ENCODE results near the gene AGL. TPM values are rescaled to one million over a fixed set of nuclear protein-coding genes. Genes with fewer than 3 reads are reported as not detected.
A peak's percentile ranks its signal among the peaks of the same experiment; 100 is the strongest.
"Not testable (repeated sequence)": the region's sequence is repeated elsewhere in the genome, so short reads cannot be mapped to it uniquely, and the experiment has no call there.

Gene AGL
- total and polyA plus RNA-seq, 10 donors = 6.3 to 28.1 (median 18.1) TPM

DNA sequence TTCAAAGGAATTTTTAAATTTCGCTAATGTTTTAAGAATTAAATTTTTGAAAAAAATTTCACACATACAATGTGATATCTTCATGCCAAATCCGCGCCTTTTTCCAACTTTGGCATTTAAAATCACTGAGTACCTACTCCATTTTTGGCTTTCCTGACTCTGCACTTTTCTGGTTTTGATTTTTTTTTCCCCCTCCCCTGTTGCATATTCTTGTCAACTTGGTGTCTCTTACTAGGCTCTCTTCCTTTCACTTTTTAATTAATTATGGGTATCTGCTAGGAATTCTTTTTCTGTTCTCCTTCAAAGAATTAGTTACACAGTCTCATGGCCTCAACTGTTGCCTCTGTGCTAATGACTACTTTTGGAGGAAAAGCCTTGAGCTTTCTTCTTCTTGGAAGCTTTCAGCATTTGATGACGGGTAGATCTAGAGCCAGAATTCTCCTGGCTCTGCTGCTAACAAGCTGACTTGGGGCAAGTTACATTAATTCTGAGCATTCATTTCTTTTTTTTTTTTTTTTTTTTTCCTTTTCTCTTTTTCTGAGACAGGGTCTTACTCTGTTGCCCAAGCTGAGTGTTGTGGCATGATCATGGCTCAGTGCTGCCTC lies 1.8 kb downstream of the AGL start:
- DNase-seq = no peak
- intact Hi-C loops (cut with DNase I; ENCODE audit: low total_unique reads) = no loop called here
- Histone ChIP-seq H3K27me3 (replicated peaks in 1 of 7) (no peaks in the 10 kb centered on the region), H3K9me3 (no peaks in the 10 kb centered on the region), H3K4me1 (peaks cover 7 to 44% (median 26%) of the 10 kb centered on the region in 6 donors), H3K27ac (no peak overlapping the region), H3K4me3 (peak overlapping the region in 1 of 8 donors; percentile 95), H3K36me3 (peaks cover 0 to 38% (median 6%) of the 10 kb centered on the region in 6 donors)
- TF ChIP-seq, protein P1, sequence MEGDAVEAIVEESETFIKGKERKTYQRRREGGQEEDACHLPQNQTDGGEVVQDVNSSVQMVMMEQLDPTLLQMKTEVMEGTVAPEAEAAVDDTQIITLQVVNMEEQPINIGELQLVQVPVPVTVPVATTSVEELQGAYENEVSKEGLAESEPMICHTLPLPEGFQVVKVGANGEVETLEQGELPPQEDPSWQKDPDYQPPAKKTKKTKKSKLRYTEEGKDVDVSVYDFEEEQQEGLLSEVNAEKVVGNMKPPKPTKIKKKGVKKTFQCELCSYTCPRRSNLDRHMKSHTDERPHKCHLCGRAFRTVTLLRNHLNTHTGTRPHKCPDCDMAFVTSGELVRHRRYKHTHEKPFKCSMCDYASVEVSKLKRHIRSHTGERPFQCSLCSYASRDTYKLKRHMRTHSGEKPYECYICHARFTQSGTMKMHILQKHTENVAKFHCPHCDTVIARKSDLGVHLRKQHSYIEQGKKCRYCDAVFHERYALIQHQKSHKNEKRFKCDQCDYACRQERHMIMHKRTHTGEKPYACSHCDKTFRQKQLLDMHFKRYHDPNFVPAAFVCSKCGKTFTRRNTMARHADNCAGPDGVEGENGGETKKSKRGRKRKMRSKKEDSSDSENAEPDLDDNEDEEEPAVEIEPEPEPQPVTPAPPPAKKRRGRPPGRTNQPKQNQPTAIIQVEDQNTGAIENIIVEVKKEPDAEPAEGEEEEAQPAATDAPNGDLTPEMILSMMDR (IDR thresholded peaks at IDR 0.05 in 8 of 11, conservative IDR thresholded peaks at IDR 0.05 in 3 of 11) = no peak
- no peak for TF ChIP-seq POLR2AphosphoS5 (IDR thresholded peaks at IDR 0.05)
- no peak for TF ChIP-seq POLR2A (IDR thresholded peaks at IDR 0.05)
- 89 to 93% (median 89%) methylated on average over 4 of the region's 4 CpGs for WGBS, 5 donors

DNA sequence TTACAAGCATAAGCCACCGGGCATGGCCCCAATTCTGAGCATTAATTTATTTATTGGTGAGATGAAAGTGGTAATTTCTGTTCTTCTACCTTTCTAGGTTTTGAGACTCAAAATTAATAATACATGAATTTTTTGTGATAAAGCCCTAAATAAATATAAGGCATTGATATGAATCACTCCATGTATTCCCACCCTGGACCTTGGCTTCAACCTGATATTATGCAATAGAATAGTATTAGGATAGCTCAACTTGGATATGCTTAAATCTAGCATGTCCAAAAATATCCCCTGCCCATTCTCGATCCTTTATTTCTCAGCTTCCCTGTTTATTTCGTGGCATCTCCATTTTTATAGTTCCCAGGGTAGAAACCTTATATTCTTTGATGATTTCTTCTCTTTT lies 2.5 kb downstream of the AGL start:
- WGBS, 5 donors = 94 to 98% (median 97%) methylated on average over 3 of the region's 3 CpGs
- Histone ChIP-seq H3K27ac (no peak overlapping the region), H3K4me1 (peaks cover 7 to 44% (median 26%) of the 10 kb centered on the region in 6 donors), H3K9me3 (no peaks in the 10 kb centered on the region), H3K36me3 (peaks cover 0 to 42% (median 6%) of the 10 kb centered on the region in 6 donors), H3K27me3 (replicated peaks in 1 of 7) (no peaks in the 10 kb centered on the region), H3K4me3 (no peak overlapping the region)
- TF ChIP-seq, protein P1 (IDR thresholded peaks at IDR 0.05 in 8 of 11, conservative IDR thresholded peaks at IDR 0.05 in 3 of 11) = no peak
- no peak for TF ChIP-seq POLR2AphosphoS5 (IDR thresholded peaks at IDR 0.05)
- no peak for TF ChIP-seq POLR2A (IDR thresholded peaks at IDR 0.05)
- DNase-seq = no peak
- intact Hi-C loops (cut with DNase I; ENCODE audit: low total_unique reads) = no loop called here

DNA sequence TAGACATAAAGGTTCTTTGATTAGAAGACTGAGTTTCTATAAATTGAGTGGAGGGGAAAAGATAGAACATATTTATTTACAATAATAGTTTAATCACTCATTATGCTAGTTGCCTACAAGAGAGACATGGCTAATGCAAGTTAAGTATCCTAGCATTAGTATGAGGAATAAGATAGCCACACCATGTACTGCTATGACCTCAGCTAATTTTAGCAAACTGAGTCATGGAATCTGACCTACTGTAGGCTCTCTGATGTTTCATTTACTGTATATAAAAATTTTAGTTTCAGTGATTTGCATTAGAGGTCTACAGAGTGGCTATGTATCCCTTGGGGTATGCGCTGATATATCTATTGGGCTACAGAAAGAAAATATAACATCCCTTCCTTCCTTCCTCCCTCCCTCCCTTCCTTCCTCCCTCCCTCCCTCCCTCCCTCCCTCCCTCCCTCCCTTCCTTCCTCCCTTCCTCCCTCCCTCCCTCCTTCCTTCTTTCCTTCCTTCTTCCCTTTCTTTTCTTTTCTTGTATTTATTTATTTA lies 5.8 kb downstream of the AGL start:
- no peak overlapping the region for H3K27ac ChIP-seq
- peaks cover 6 to 20% (median 12%) of the 10 kb centered on the region in 6 donors for H3K4me1 ChIP-seq
- intact Hi-C loops (cut with DNase I; ENCODE audit: low total_unique reads) = no loop called here
- H3K36me3 ChIP-seq = peaks cover 0 to 56% (median 8%) of the 10 kb centered on the region in 6 donors
- no peaks in the 10 kb centered on the region for H3K27me3 ChIP-seq (replicated peaks in 1 of 7)
- no peak overlapping the region for H3K4me3 ChIP-seq
- WGBS, 5 donors = 92 to 100% (median 95%) methylated on average over 1 of the region's 1 CpG
- DNase-seq = no peak
- no peaks in the 10 kb centered on the region for H3K9me3 ChIP-seq
- TF ChIP-seq POLR2AphosphoS5 (IDR thresholded peaks at IDR 0.05) = no peak
- TF ChIP-seq, protein P1 (IDR thresholded peaks at IDR 0.05 in 8 of 11, conservative IDR thresholded peaks at IDR 0.05 in 3 of 11) = no peak
- no peak for TF ChIP-seq POLR2A (IDR thresholded peaks at IDR 0.05)

DNA sequence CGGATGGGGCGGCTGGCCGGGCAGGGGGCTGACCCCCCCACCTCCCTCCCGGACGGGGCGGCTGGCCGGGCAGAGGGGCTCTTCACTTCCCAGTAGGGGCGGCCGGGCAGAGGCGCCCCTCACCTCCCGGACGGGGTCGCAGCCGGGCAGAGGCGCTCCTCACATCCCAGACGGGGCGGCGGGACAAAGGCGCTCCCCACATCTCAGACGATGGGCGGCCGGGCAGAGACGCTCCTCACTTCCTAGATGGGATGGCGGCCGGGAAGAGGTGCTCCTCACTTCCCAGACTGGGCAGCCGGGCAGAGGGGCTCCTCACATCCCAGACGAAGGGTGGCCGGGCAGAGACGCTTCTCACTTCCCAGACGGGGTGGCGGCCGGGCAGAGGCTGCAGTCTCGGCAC lies 6.9 kb downstream of the AGL start:
- H3K27ac ChIP-seq; H3K27me3 ChIP-seq (replicated peaks in 1 of 7); H3K4me1 ChIP-seq; H3K4me3 ChIP-seq; intact Hi-C loops (cut with DNase I; ENCODE audit: low total_unique reads); DNase-seq; H3K9me3 ChIP-seq: not testable (repeated sequence)
- peaks cover 0 to 66% (median 13%) of the 10 kb centered on the region in 6 donors for H3K36me3 ChIP-seq
- 90 to 100% (median 95%) methylated on average over 18 to 32 of the region's 33 CpGs for WGBS, 5 donors

Data from spleen (tissue), 11 donors.